ENCODE results near the gene TPH2. TPM values are rescaled to one million over a fixed set of nuclear protein-coding genes. Genes with fewer than 3 reads are reported as not detected.

Gene TPH2
- total RNA-seq, 3 donors from 2014 or later = 0.13 TPM; not detected in 2

DNA sequence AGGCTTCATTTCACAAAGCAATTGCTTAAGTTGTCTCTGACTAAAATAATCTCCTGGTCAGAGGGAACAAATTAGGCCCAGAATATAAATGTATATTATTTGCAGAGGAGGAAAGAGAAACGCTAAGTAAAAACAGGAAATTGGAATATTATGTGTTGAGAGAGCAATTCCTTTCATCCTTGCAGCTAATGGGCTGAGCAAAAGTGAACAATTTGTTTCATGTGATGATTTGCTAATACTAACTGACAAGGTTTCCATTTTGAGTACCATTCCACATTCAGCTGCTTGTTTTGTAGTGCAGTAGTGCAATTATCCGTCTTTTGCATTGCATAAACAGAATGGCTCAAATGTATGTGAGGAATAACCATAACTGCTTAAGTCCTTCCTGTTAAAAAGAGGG lies 103.2 kb downstream of the TPH2 start:
- H3K9me3 ChIP-seq = no peaks in the 10 kb centered on the region
- intact Hi-C loops (cut with DNase I, micrococcal nuclease) = no loop called here
- DNase-seq (no peak), ATAC-seq (no peak)
- no peaks in the 10 kb centered on the region for H3K36me3 ChIP-seq (ENCODE audit: low read depth)
- no peak overlapping the region for H3K4me3 ChIP-seq
- TF ChIP-seq, protein P1, sequence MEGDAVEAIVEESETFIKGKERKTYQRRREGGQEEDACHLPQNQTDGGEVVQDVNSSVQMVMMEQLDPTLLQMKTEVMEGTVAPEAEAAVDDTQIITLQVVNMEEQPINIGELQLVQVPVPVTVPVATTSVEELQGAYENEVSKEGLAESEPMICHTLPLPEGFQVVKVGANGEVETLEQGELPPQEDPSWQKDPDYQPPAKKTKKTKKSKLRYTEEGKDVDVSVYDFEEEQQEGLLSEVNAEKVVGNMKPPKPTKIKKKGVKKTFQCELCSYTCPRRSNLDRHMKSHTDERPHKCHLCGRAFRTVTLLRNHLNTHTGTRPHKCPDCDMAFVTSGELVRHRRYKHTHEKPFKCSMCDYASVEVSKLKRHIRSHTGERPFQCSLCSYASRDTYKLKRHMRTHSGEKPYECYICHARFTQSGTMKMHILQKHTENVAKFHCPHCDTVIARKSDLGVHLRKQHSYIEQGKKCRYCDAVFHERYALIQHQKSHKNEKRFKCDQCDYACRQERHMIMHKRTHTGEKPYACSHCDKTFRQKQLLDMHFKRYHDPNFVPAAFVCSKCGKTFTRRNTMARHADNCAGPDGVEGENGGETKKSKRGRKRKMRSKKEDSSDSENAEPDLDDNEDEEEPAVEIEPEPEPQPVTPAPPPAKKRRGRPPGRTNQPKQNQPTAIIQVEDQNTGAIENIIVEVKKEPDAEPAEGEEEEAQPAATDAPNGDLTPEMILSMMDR (IDR thresholded peaks at IDR 0.05) = no peak
- no peaks in the 10 kb centered on the region for H3K4me1 ChIP-seq (ENCODE audit: low read depth)

DNA sequence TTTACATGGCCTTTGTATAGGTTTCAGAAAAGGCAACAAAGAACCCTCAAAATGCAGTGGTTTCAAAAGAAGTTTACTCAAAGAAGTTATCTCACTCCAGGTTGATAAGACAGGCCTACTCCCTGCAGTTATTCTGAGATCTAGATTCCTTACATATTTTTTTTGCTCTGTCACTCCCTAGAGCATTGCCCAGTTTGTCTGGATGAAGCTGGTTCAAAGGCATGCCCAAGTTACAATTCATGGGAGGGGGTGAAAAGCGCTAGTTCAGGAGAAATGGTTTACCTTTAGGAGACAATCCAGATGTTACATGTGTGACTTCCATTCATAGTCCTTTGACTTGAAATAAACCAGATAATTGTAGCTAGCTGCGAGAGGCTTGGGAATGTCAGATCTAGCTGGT lies 115.0 kb downstream of the TPH2 start:
- no peak overlapping the region for H3K4me3 ChIP-seq
- no peaks in the 10 kb centered on the region for H3K36me3 ChIP-seq (ENCODE audit: low read depth)
- H3K4me1 ChIP-seq (ENCODE audit: low read depth) = no peaks in the 10 kb centered on the region
- no peak for ATAC-seq
- no peak for DNase-seq
- TF ChIP-seq, protein P1 (IDR thresholded peaks at IDR 0.05) = no peak
- no peaks in the 10 kb centered on the region for H3K9me3 ChIP-seq
- intact Hi-C loops (cut with DNase I, micrococcal nuclease) = no loop called here

DNA sequence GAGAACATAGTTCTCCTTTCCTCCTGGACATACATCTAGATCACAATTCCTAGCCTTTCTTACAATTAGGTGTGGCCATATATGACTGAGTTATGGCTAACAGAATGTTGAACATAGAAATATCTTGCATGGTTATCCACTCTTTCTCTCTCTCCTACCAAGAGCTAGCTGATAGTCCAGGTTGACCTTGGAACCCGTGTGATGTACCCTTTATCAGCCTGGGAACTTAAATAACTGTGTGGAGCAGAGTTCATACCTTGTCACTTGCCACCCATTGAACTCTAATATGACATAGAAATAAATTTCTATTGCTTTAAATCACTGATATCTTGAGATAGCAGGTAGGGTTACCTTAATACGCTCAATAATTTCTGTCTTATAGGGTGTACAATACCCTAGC lies 115.9 kb downstream of the TPH2 start:
- TF ChIP-seq, protein P1 (IDR thresholded peaks at IDR 0.05) = no peak
- ATAC-seq (no peak), DNase-seq (no peak)
- H3K36me3 ChIP-seq (ENCODE audit: low read depth) = no peaks in the 10 kb centered on the region
- no peaks in the 10 kb centered on the region for H3K4me1 ChIP-seq (ENCODE audit: low read depth)
- H3K4me3 ChIP-seq = no peak overlapping the region
- H3K9me3 ChIP-seq = no peaks in the 10 kb centered on the region
- intact Hi-C loops (cut with DNase I, micrococcal nuclease) = no loop called here

DNA sequence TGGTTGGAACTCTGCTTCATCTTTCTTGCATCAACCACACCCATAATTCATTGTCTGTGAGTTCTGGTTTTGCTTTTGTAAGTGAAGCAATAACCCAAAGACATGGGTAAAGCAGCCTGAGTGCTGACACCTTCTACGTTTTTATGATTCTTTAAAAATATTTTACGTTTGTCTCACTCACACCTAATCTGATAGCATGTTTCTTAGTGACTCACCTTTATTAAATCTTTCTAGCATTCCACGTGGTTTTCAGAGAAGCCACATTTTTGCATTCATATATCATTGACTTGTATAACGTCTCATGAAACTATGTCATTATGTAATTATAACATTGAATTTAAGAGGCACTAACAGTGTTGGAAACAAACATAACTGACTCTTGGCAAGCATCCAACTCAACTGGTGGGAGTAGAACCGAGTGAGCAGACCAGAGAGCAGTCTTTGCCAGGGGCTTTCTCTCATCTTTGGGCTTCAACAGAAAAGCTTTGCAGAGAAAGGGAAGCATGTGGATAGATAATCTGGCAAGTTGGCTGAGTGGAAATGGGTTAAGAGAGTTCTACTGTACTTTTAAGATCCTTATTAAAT lies 118.8 kb downstream of the TPH2 start:
- H3K4me3 ChIP-seq = no peak overlapping the region
- intact Hi-C loops (cut with DNase I, micrococcal nuclease) = no loop called here
- DNase-seq (no peak), ATAC-seq (no peak)
- H3K4me1 ChIP-seq (ENCODE audit: low read depth) = no peaks in the 10 kb centered on the region
- no peaks in the 10 kb centered on the region for H3K36me3 ChIP-seq (ENCODE audit: low read depth)
- TF ChIP-seq, protein P1 (IDR thresholded peaks at IDR 0.05) = no peak
- no peaks in the 10 kb centered on the region for H3K9me3 ChIP-seq

DNA sequence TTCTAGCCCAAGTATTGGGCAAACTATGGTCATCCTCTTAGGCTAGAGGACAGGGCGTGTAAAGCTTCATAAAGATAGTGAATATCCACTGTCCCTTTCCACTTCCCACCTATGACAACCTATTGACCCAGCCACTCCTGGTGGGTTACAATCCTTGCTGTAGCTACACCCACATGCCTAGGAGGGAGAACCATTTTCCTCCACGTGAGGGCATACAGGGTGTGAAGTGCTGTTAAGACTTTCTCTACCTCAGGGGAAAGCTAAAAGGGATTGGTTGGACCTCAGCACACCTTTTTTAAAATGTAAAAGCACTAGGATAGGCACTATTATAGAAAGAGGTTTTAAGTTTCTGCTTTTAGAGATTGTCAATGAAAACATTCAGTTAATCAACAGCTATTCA lies 124.4 kb downstream of the TPH2 start:
- no peaks in the 10 kb centered on the region for H3K36me3 ChIP-seq (ENCODE audit: low read depth)
- ATAC-seq (no peak), DNase-seq (no peak)

More for the DNA sequence above, 124.4 kb downstream of the TPH2 start:
- Histone ChIP-seq H3K9me3 (no peaks in the 10 kb centered on the region), H3K4me1 (ENCODE audit: low read depth) (no peaks in the 10 kb centered on the region), H3K4me3 (no peak overlapping the region)
- TF ChIP-seq, protein P1 (IDR thresholded peaks at IDR 0.05) = no peak
- intact Hi-C loops (cut with DNase I, micrococcal nuclease) = no loop called here

All from mucosa of descending colon (tissue), 3 donors.